Measurements from ENCODE around the gene SHB. TPM values are rescaled to one million over a fixed set of nuclear protein-coding genes. Genes with fewer than 3 reads are reported as not detected.
A peak's percentile ranks its signal among the peaks of the same experiment; 100 is the strongest.

SHB gene
- total and polyA plus RNA-seq, 2 of the 13 experiments (the other 11 are each of a cell fraction or from before 2014, with no cell fraction given): 19.4 to 20.7 TPM

- 0 out of 2 replicates have a peak, but pooled peaks have one; percentile 3 for TF ChIP-seq SNAPC4 (CRISPR knock-in tag; IDR thresholded peaks at IDR 0.05)
- 0 out of 2 replicates have a peak, but pooled peaks have one; percentile 22 for TF ChIP-seq ISL2 (CRISPR knock-in tag; IDR thresholded peaks at IDR 0.05)
- peak in 1 of 2 experiments; percentile 54; a peak in 2 of 4 replicates for TF ChIP-seq EP300 (IDR thresholded peaks at IDR 0.05; ENCODE audit: low read depth in 2 of 2, low read length in 2 of 2)
- TF ChIP-seq EP300 (CRISPR knock-in tag; IDR thresholded peaks at IDR 0.05; ENCODE audit: borderline replicate concordance): no peak
- no peak for TF ChIP-seq SOX13 (IDR thresholded peaks at IDR 0.05)
- TF ChIP-seq SOX13 (CRISPR knock-in tag; conservative IDR thresholded peaks at IDR 0.05 in 1 of 2, IDR thresholded peaks at IDR 0.05 in 1 of 2): peak in 1 of 2 experiments; percentile 30; a peak in 1 of 4 replicates
- TF ChIP-seq MED8 (CRISPR knock-in tag; IDR thresholded peaks at IDR 0.05; ENCODE audit: insufficient replicate concordance): no peak
- no peak for TF ChIP-seq ZNF124 (CRISPR knock-in tag; IDR thresholded peaks at IDR 0.05)
- TF ChIP-seq GTF2F1 (IDR thresholded peaks at IDR 0.05; ENCODE audit: low read length): no peak
- TF ChIP-seq HNF4A (CRISPR knock-in tag; IDR thresholded peaks at IDR 0.05): 0 out of 2 replicates have a peak, but pooled peaks have one; percentile 40
- TF ChIP-seq ZSCAN20 (CRISPR knock-in tag; IDR thresholded peaks at IDR 0.05; ENCODE audit: borderline replicate concordance): no peak
- no peak for TF ChIP-seq YY1 (IDR thresholded peaks at IDR 0.05; ENCODE audit: insufficient read depth, insufficient replicate concordance, low read depth, low read length)
- no peak for TF ChIP-seq XRCC5 (optimal IDR thresholded peaks at IDR 0.05; ENCODE audit: low read length)
- peak; percentile 16 for TF ChIP-seq ZNF605 (CRISPR knock-in tag; IDR thresholded peaks at IDR 0.05)
- no peak for TF ChIP-seq SRSF4 (IDR thresholded peaks at IDR 0.05; ENCODE audit: low read depth, low read length, poor library complexity, severe bottlenecking)
- peak; percentile 35 for TF ChIP-seq SALL1 (CRISPR knock-in tag; IDR thresholded peaks at IDR 0.05)
- no peak for TF ChIP-seq SRY (CRISPR knock-in tag; IDR thresholded peaks at IDR 0.05)
- 0 out of 2 replicates have a peak, but pooled peaks have one; percentile 14 for TF ChIP-seq ZNF441 (CRISPR knock-in tag; IDR thresholded peaks at IDR 0.05; ENCODE audit: borderline replicate concordance)
- peak; percentile 35; the same call in 1 of the 2 replicates for TF ChIP-seq FOXP4 (CRISPR knock-in tag; IDR thresholded peaks at IDR 0.05)
- TF ChIP-seq CCAR2 (optimal IDR thresholded peaks at IDR 0.05; ENCODE audit: low read depth, low read length): no peak
Observed at GRCh38 chr9:38046661-38047300, 22.2 kb downstream of the SHB start (continued).

All from HepG2 (cell line).